Measurements from ENCODE around the gene DGCR8. TPM values are rescaled to one million over a fixed set of nuclear protein-coding genes. Genes with fewer than 3 reads are reported as not detected.

Gene DGCR8
- total and polyA plus RNA-seq, 2 donors from 2014 or later: 12.2 to 40.1 TPM

- DNase-seq (peak in 1 of 5 donors; percentile 62), FAIRE-seq (no peak)
- Histone ChIP-seq H3K9ac (ENCODE audit: low read length in 3 of 3) (no peak overlapping the region), H3K36me3 (ENCODE audit: control insufficient read depth in 2 of 3, insufficient read depth in 3 of 3, low read length in 3 of 3) (peaks cover 0 to 52% (median 33%) of the 10 kb centered on the region in 3 donors), H3K9me3 (ENCODE audit: control insufficient read depth in 2 of 3, insufficient read depth in 1 of 3, low read length in 3 of 3) (no peaks in the 10 kb centered on the region), H3K4me1 (ENCODE audit: control insufficient read depth in 2 of 3, insufficient read depth in 2 of 3, low read depth in 1 of 3, low read length in 3 of 3) (peaks cover 0 to 3% (median under 1%) of the 10 kb centered on the region in 3 donors), H3K4me3 (ENCODE audit: low read length in 3 of 3) (no peak overlapping the region), H3K27ac (ENCODE audit: low read depth in 2 of 2, low read length in 2 of 2) (no peak overlapping the region), H3K27me3 (ENCODE audit: control insufficient read depth, insufficient read depth, low read length) (no peaks in the 10 kb centered on the region)
- TF ChIP-seq CTCF (IDR thresholded peaks at IDR 0.05; ENCODE audit: borderline replicate concordance, extremely low read depth, insufficient read depth): no peak
- intact Hi-C loops (cut with DNase I): loop anchor here (10.0 kb wide), 1 partner anchor 86 kb away; the partner anchor contains the start of gene TANGO2
Observed at GRCh38 chr22:20110359-20110985, 30.4 kb downstream of the DGCR8 start.

DNA sequence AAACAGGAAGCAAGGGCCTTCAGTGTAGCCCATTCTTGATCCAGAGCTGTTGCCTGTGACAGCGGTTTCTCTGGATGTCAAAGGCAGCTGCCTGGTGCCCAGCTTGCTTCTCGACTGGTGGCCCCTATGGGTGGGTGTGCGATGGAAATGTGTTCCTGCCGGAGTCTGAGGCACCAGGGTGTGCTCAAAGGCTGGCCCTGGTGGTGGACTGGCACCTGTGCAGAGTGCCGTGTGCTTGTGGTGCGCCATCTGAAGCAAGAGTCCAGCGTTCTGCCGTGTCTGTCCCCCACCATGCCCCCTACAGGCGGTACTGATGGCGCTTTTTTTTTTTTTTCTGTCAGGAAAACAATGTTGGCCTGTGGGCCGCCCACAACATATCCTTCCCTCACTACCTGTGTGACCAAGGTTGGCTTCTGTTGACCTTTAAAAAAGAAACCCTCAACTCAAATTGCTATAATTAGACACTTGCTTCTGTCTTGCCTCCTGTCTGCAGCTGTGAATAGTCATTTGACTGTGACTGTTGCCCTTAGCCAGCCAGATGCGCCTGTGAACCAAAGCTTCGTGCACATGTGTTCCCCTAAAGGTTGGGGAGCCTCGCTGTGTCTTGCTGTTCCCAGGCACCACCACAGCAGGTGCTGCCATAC is 31.1 kb downstream of the DGCR8 start:
- intact Hi-C loops (cut with DNase I): loop anchor here (10.0 kb wide), 1 partner anchor 86 kb away; the partner anchor contains the start of gene TANGO2
- peaks cover 0 to 47% (median 28%) of the 10 kb centered on the region in 3 donors for H3K36me3 ChIP-seq (ENCODE audit: control insufficient read depth in 2 of 3, insufficient read depth in 3 of 3, low read length in 3 of 3)

DNA sequence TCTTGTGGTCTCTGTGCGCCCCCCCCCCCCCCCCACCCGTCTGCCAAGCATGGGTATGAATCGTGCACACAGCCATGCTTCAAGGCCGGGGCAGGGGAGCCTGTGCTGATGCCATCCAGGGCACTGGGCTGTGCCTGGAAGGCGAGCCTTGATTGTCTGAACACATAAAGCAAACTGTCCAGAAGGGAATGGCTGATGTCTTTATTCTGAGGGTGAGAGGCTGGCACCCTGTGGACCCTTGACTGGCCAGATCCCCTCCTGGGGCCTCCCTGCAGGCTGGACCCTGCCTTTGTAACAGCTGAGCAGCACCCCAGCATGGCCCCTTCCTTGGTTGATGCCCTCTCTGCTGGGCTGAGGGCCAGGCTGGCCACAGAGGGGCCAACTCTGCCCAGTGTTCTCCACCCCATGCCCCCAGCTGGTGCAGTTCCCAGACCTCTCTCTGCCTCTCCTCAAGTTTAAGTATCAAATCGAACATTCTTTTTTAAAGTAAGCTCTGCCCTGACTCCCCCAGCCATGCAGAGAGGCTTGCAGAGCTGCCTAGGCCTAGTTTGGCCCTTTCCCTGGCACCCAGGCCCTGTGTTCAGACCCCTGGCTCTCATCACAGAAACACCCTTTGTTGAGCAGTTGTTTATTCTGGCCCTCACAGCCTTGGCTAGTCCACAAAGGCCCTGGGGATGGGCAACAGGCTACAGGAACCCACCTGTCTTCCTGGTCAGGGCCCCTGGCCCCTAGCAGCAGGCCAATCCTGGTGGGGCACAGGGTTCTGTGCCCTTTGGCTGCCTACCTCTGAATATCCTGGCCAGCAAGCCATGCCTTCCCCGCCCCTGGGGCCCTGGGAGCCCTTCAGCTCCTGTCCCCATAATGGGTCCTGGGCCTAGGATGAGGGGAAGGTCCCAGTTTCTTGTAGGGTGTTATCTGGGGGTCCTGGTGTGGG is 31.9 kb downstream of the DGCR8 start:
- intact Hi-C loops (cut with DNase I): loop anchor here (10.0 kb wide), 1 partner anchor 87 kb away; the partner anchor contains the start of gene TANGO2
- H3K27me3 ChIP-seq (ENCODE audit: control insufficient read depth, insufficient read depth, low read length): no peaks in the 10 kb centered on the region
- peak in 1 of 5 donors; percentile 49 for DNase-seq
- H3K36me3 ChIP-seq (ENCODE audit: control insufficient read depth in 2 of 3, insufficient read depth in 3 of 3, low read length in 3 of 3): peaks cover 0 to 39% (median 20%) of the 10 kb centered on the region in 3 donors
- no peak for FAIRE-seq
- no peak overlapping the region for H3K27ac ChIP-seq (ENCODE audit: low read depth in 2 of 2, low read length in 2 of 2)
- H3K4me1 ChIP-seq (ENCODE audit: control insufficient read depth in 2 of 3, insufficient read depth in 2 of 3, low read depth in 1 of 3, low read length in 3 of 3): peaks cover 0 to 9% (median 0%) of the 10 kb centered on the region in 3 donors
- H3K9ac ChIP-seq (ENCODE audit: low read length in 3 of 3): no peak overlapping the region
- no peak overlapping the region for H3K4me3 ChIP-seq (ENCODE audit: low read length in 3 of 3)
- no peak for TF ChIP-seq CTCF (IDR thresholded peaks at IDR 0.05; ENCODE audit: borderline replicate concordance, extremely low read depth, insufficient read depth)
- H3K9me3 ChIP-seq (ENCODE audit: control insufficient read depth in 2 of 3, insufficient read depth in 1 of 3, low read length in 3 of 3): no peaks in the 10 kb centered on the region

More for the DNA sequence above, 31.1 kb downstream of the DGCR8 start:
- Histone ChIP-seq H3K4me1 (ENCODE audit: control insufficient read depth in 2 of 3, insufficient read depth in 2 of 3, low read depth in 1 of 3, low read length in 3 of 3) (peaks cover 0 to 6% (median 0%) of the 10 kb centered on the region in 3 donors), H3K27me3 (ENCODE audit: control insufficient read depth, insufficient read depth, low read length) (no peaks in the 10 kb centered on the region), H3K4me3 (ENCODE audit: low read length in 3 of 3) (no peak overlapping the region), H3K9me3 (ENCODE audit: control insufficient read depth in 2 of 3, insufficient read depth in 1 of 3, low read length in 3 of 3) (no peaks in the 10 kb centered on the region), H3K9ac (ENCODE audit: low read length in 3 of 3) (no peak overlapping the region), H3K27ac (ENCODE audit: low read depth in 2 of 2, low read length in 2 of 2) (no peak overlapping the region)
- DNase-seq: peak in 2 of 5 donors; percentile 39 to 42
- no peak for FAIRE-seq
- TF ChIP-seq CTCF (IDR thresholded peaks at IDR 0.05; ENCODE audit: borderline replicate concordance, extremely low read depth, insufficient read depth): peak; percentile 4

All from kidney (tissue), 14 donors.